ENCODE measurements around the gene PROM2. TPM values are rescaled to one million over a fixed set of nuclear protein-coding genes. Genes with fewer than 3 reads are reported as not detected.

PROM2 gene
- total RNA-seq, 1 donor from 2014 or later = 1.3 TPM

DNA sequence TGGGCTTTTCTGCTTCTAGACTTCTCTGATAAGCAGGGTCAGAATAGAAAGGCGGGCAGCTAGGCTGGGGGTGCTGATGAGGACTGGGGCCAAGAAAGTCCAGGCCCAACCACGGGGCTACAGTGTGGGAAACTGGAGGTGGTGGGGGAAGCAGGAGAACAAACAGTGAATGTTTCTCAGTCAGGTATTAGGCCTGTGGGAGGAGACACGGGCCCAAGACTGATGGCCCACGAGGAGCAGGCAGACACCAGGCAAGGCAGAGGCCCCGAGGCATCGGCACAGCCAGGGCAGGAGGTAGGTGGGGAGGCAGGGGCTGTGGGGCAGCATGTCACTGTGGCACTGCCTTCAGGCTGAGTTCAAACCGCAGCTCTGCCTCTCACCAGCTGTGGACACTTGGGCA, 63.6 kb downstream of the PROM2 start:
- H3K36me3 Mint-ChIP-seq (ENCODE audit: unreplicated experiment) = no peaks in the 10 kb centered on the region
- TF ChIP-seq, protein P1, sequence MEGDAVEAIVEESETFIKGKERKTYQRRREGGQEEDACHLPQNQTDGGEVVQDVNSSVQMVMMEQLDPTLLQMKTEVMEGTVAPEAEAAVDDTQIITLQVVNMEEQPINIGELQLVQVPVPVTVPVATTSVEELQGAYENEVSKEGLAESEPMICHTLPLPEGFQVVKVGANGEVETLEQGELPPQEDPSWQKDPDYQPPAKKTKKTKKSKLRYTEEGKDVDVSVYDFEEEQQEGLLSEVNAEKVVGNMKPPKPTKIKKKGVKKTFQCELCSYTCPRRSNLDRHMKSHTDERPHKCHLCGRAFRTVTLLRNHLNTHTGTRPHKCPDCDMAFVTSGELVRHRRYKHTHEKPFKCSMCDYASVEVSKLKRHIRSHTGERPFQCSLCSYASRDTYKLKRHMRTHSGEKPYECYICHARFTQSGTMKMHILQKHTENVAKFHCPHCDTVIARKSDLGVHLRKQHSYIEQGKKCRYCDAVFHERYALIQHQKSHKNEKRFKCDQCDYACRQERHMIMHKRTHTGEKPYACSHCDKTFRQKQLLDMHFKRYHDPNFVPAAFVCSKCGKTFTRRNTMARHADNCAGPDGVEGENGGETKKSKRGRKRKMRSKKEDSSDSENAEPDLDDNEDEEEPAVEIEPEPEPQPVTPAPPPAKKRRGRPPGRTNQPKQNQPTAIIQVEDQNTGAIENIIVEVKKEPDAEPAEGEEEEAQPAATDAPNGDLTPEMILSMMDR (IDR thresholded peaks at IDR 0.05) = no peak
- H3K4me3 Mint-ChIP-seq (ENCODE audit: unreplicated experiment) = no peak overlapping the region
- H3K4me1 Mint-ChIP-seq (ENCODE audit: unreplicated experiment) = no peaks in the 10 kb centered on the region
- DNase-seq (ENCODE audit: extremely low spot score, unreplicated experiment) = no peak
- H3K27ac Mint-ChIP-seq (ENCODE audit: unreplicated experiment) = no peak overlapping the region
- no peaks in the 10 kb centered on the region for H3K9me3 Mint-ChIP-seq (ENCODE audit: unreplicated experiment)
- peaks cover 31% of the 10 kb centered on the region for H3K27me3 Mint-ChIP-seq (ENCODE audit: unreplicated experiment)

Other genes starting within 250 kb of the PROM2 start
- gene MAL, start 248.7 kb upstream of the PROM2 start, total RNA-seq = not detected in 2 replicates
- 43.3 and 44.8 TPM in 2 replicates for gene MRPS5, start 152.6 kb upstream of the PROM2 start, total RNA-seq
- 14.3 and 19.0 TPM in 2 replicates for gene ZNF514, start 114.6 kb upstream of the PROM2 start, total RNA-seq
- 5.5 and 5.8 TPM in 2 replicates for gene ZNF2, start 108.6 kb upstream of the PROM2 start, total RNA-seq
- gene ZNF892, start 66.9 kb upstream of the PROM2 start, total RNA-seq = 7.0 and 7.6 TPM in 2 replicates
- 0.57 and 1.4 TPM in 2 replicates for gene KCNIP3, start 22.9 kb downstream of the PROM2 start, total RNA-seq
- 40.3 and 40.4 TPM in 2 replicates for gene FAHD2A, start 128.3 kb downstream of the PROM2 start, total RNA-seq
- gene TRIM43B, start 210.3 kb downstream of the PROM2 start, total RNA-seq = not detected in 2 replicates